Ishikawa (cell line): Measurements from ENCODE around the gene LRRC14B.

Experiments used
- CEBPB ChIP-seq: IDR thresholded peaks from 2 replicates; pipeline ENCODE4 v1.6.1; 2012
- EGR1 ChIP-seq: IDR thresholded peaks from 2 replicates; pipeline ENCODE4 v1.6.1; 2012
- EP300 ChIP-seq: IDR thresholded peaks from 2 replicates; pipeline ENCODE4 v1.6.1; 2012; ENCODE audit warnings: borderline replicate concordance
- RAD21 ChIP-seq: IDR thresholded peaks from 2 replicates; pipeline ENCODE4 v1.6.1; 2012; ENCODE audit warnings: low read depth
- TAF1 ChIP-seq: IDR thresholded peaks from 2 replicates; pipeline ENCODE4 v1.6.1; 2012; ENCODE audit warnings: low read depth, mild to moderate bottlenecking
- YY1 ChIP-seq: IDR thresholded peaks from 2 replicates; pipeline ENCODE4 v1.6.1; 2012; ENCODE audit warnings: low read depth
- ZBTB7A ChIP-seq: IDR thresholded peaks from 2 replicates; pipeline ENCODE4 v1.6.1; 2012; ENCODE audit warnings: low read depth
- TF ChIP-seq, protein P1 (sequence below): IDR thresholded peaks from 2 replicates; pipeline ENCODE4 v1.6.1; 2012
- TF ChIP-seq, protein P2 (sequence below): IDR thresholded peaks from 2 replicates; pipeline ENCODE4 v1.6.1; 2012; ENCODE audit warnings: low read depth, mild to moderate bottlenecking

GRCh38 chr5:219991-220390 is 28.7 kb downstream of the LRRC14B start:
- TF ChIP-seq YY1: no peak
- TF ChIP-seq, protein P1, sequence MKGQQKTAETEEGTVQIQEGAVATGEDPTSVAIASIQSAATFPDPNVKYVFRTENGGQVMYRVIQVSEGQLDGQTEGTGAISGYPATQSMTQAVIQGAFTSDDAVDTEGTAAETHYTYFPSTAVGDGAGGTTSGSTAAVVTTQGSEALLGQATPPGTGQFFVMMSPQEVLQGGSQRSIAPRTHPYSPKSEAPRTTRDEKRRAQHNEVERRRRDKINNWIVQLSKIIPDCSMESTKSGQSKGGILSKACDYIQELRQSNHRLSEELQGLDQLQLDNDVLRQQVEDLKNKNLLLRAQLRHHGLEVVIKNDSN: no peak
- TF ChIP-seq, protein P2, sequence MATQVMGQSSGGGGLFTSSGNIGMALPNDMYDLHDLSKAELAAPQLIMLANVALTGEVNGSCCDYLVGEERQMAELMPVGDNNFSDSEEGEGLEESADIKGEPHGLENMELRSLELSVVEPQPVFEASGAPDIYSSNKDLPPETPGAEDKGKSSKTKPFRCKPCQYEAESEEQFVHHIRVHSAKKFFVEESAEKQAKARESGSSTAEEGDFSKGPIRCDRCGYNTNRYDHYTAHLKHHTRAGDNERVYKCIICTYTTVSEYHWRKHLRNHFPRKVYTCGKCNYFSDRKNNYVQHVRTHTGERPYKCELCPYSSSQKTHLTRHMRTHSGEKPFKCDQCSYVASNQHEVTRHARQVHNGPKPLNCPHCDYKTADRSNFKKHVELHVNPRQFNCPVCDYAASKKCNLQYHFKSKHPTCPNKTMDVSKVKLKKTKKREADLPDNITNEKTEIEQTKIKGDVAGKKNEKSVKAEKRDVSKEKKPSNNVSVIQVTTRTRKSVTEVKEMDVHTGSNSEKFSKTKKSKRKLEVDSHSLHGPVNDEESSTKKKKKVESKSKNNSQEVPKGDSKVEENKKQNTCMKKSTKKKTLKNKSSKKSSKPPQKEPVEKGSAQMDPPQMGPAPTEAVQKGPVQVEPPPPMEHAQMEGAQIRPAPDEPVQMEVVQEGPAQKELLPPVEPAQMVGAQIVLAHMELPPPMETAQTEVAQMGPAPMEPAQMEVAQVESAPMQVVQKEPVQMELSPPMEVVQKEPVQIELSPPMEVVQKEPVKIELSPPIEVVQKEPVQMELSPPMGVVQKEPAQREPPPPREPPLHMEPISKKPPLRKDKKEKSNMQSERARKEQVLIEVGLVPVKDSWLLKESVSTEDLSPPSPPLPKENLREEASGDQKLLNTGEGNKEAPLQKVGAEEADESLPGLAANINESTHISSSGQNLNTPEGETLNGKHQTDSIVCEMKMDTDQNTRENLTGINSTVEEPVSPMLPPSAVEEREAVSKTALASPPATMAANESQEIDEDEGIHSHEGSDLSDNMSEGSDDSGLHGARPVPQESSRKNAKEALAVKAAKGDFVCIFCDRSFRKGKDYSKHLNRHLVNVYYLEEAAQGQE: no peak
- TF ChIP-seq EP300: no peak
- no peak for TF ChIP-seq TAF1
- no peak for TF ChIP-seq EGR1
- no peak for TF ChIP-seq CEBPB
- TF ChIP-seq RAD21: no peak
- no peak for TF ChIP-seq ZBTB7A
